Tibial nerve (tissue), 3 donors: ENCODE results near the gene RIN1.

ENCODE experiments used
- CTCF ChIP-seq, 5 experiments: fragments of 200-600 bp in 3 of 5; fragments of 450-650 bp in 2 of 5; sonication (generic) in 3 of 5; IDR thresholded peaks; one replicate each; pipeline ENCODE4 v1.5.1; 2016 to 2019; ENCODE audit warnings: antibody characterized with exemption in 5 of 5, mild to moderate bottlenecking in 3 of 5, moderate library complexity in 2 of 5
- POLR2A ChIP-seq, 2 donors: fragments of 450-650 bp; IDR thresholded peaks; one replicate each; pipeline ENCODE4 v1.6.1; 2017; ENCODE audit warnings: antibody characterized with exemption in 2 of 2, mild to moderate bottlenecking in 2 of 2, moderate library complexity in 2 of 2

DNA sequence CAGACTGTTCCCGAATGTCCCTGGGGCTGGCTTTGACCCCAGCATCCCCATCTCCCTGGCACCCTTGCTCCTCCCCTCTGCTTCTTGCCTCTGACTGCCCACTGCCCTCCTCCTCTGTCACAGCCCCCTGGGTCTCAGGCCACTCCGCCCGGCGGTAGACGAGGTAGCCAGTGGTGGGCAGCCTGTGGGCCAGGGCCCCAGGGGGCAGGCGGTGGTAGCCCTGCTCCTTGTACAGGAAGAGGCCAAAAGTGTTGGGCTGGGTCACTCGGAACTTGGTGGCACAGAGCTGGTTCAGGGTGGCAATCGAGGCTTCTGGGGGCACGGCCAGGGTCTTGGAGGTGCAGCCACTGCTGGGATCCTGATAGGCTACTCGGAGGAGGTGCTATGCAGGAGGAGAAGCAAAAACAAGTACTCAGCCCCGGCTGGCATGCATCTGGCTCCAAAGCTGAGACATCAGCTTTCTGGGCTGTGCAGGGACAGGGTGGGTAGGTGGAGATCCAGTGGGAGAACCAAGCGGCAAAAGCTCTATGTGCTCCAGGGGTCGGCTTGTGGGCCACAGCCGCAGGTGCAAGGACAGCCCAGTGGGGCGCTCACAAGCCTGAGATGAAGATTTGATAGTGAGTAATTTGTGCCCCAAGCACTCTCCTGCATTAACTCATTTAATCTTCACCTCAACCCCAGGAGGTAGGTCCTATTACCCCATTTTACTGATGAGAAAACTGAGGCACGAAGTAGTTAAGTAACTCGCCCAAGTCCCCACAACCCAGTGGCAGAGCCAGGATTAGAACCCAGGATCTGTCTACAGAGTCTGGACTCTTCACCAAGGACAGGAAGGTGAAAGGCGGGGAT is 3.6 kb downstream of the RIN1 start:
- TF ChIP-seq CTCF (IDR thresholded peaks at IDR 0.05): no peak
- TF ChIP-seq POLR2A (IDR thresholded peaks at IDR 0.05): no peak
